Measurements from ENCODE around the gene EFHD1. TPM values are rescaled to one million over a fixed set of nuclear protein-coding genes. Genes with fewer than 3 reads are reported as not detected.

EFHD1 gene
- total RNA-seq, 1 experiment from 2014 or later, result 73.5 TPM

GRCh38 chr2:232666051-232666805 lies 32.8 kb downstream of the EFHD1 start:
- ChIA-PET POLR2A (interaction anchor here (0.5 kb wide), 1 partner anchor 29 kb away, joined by 6 read pairs; no protein-coding TSS in a partner anchor), CTCF (no interaction called here)
- in situ Hi-C loops (cut with HindIII; ENCODE audit: low pct_unique_long_range_greater_than_20kb, low sequenced_read_pairs), result no loop called here
- no peak overlapping the region; the same call in 1 of the 2 replicates for H3K27ac ChIP-seq (ENCODE audit: low read length)
- intact Hi-C loops (cut with micrococcal nuclease; ENCODE audit: unreplicated experiment), result no loop called here
- TF ChIP-seq, protein P1, sequence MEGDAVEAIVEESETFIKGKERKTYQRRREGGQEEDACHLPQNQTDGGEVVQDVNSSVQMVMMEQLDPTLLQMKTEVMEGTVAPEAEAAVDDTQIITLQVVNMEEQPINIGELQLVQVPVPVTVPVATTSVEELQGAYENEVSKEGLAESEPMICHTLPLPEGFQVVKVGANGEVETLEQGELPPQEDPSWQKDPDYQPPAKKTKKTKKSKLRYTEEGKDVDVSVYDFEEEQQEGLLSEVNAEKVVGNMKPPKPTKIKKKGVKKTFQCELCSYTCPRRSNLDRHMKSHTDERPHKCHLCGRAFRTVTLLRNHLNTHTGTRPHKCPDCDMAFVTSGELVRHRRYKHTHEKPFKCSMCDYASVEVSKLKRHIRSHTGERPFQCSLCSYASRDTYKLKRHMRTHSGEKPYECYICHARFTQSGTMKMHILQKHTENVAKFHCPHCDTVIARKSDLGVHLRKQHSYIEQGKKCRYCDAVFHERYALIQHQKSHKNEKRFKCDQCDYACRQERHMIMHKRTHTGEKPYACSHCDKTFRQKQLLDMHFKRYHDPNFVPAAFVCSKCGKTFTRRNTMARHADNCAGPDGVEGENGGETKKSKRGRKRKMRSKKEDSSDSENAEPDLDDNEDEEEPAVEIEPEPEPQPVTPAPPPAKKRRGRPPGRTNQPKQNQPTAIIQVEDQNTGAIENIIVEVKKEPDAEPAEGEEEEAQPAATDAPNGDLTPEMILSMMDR (IDR thresholded peaks at IDR 0.05), result no peak
- TF ChIP-seq, protein P2, sequence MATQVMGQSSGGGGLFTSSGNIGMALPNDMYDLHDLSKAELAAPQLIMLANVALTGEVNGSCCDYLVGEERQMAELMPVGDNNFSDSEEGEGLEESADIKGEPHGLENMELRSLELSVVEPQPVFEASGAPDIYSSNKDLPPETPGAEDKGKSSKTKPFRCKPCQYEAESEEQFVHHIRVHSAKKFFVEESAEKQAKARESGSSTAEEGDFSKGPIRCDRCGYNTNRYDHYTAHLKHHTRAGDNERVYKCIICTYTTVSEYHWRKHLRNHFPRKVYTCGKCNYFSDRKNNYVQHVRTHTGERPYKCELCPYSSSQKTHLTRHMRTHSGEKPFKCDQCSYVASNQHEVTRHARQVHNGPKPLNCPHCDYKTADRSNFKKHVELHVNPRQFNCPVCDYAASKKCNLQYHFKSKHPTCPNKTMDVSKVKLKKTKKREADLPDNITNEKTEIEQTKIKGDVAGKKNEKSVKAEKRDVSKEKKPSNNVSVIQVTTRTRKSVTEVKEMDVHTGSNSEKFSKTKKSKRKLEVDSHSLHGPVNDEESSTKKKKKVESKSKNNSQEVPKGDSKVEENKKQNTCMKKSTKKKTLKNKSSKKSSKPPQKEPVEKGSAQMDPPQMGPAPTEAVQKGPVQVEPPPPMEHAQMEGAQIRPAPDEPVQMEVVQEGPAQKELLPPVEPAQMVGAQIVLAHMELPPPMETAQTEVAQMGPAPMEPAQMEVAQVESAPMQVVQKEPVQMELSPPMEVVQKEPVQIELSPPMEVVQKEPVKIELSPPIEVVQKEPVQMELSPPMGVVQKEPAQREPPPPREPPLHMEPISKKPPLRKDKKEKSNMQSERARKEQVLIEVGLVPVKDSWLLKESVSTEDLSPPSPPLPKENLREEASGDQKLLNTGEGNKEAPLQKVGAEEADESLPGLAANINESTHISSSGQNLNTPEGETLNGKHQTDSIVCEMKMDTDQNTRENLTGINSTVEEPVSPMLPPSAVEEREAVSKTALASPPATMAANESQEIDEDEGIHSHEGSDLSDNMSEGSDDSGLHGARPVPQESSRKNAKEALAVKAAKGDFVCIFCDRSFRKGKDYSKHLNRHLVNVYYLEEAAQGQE (IDR thresholded peaks at IDR 0.05; ENCODE audit: insufficient read depth in 1 of 2, low read depth in 2 of 2, low read length in 1 of 2), result no peak
- TF ChIP-seq SIN3A (IDR thresholded peaks at IDR 0.05; ENCODE audit: borderline replicate concordance, insufficient read depth, low read depth, low read length) (no peak), POLR2AphosphoS5 (IDR thresholded peaks at IDR 0.05; ENCODE audit: low read depth, low read length) (no peak), TCF7L2 (IDR thresholded peaks at IDR 0.05; ENCODE audit: low read depth, low read length) (no peak)
- no peaks in the 10 kb centered on the region for H3K36me3 ChIP-seq (ENCODE audit: control insufficient read depth, insufficient read depth, low read length)
- no peaks in the 10 kb centered on the region for H3K27me3 ChIP-seq (ENCODE audit: control insufficient read depth, insufficient read depth, low read length)
- peaks cover 14% of the 10 kb centered on the region for H3K4me1 ChIP-seq (ENCODE audit: control insufficient read depth, insufficient read depth, low read length)
- no peaks in the 10 kb centered on the region for H3K9me3 ChIP-seq (ENCODE audit: control insufficient read depth, insufficient read depth, low read depth, low read length)
- no TSS peak for BruUV-seq (replicated peaks)
- DNase-seq (ENCODE audit: low read depth, low spot score) (no peak), ATAC-seq (no peak)
- H3K4me3 ChIP-seq (ENCODE audit: low read depth in 2 of 2, low read length in 2 of 2), result no peak overlapping the region

- Histone ChIP-seq H3K36me3 (ENCODE audit: control insufficient read depth, insufficient read depth, low read length) (no peaks in the 10 kb centered on the region), H3K27ac (ENCODE audit: low read length) (peak overlapping the region; percentile 48), H3K27me3 (ENCODE audit: control insufficient read depth, insufficient read depth, low read length) (no peaks in the 10 kb centered on the region), H3K9me3 (ENCODE audit: control insufficient read depth, insufficient read depth, low read depth, low read length) (no peaks in the 10 kb centered on the region), H3K4me1 (ENCODE audit: control insufficient read depth, insufficient read depth, low read length) (peaks cover 14% of the 10 kb centered on the region), H3K4me3 (ENCODE audit: low read depth in 2 of 2, low read length in 2 of 2) (no peak overlapping the region)
- CTCF ChIA-PET, result interaction anchor here (0.6 to 1.4 kb wide), 4 partner anchors 35 to 60 kb away, joined by 3 to 13 read pairs (median 4); no protein-coding TSS in a partner anchor
- 0 out of 2 replicates have a peak, but pooled peaks have one; percentile 7 for ATAC-seq
- DNase-seq (ENCODE audit: low read depth, low spot score), result no peak
- in situ Hi-C loops (cut with HindIII; ENCODE audit: low pct_unique_long_range_greater_than_20kb, low sequenced_read_pairs) (no loop called here), intact Hi-C loops (cut with micrococcal nuclease; ENCODE audit: unreplicated experiment) (loop anchor here (1.0 kb wide), 1 partner anchor 62 kb away; no protein-coding TSS in a partner anchor)
- POLR2A ChIA-PET, result no interaction called here
- BruUV-seq (replicated peaks), result no TSS peak
- TF ChIP-seq, protein P2 (IDR thresholded peaks at IDR 0.05; ENCODE audit: insufficient read depth in 1 of 2, low read depth in 2 of 2, low read length in 1 of 2), result no peak
- TF ChIP-seq POLR2AphosphoS5 (IDR thresholded peaks at IDR 0.05; ENCODE audit: low read depth, low read length), result no peak
- no peak for TF ChIP-seq SIN3A (IDR thresholded peaks at IDR 0.05; ENCODE audit: borderline replicate concordance, insufficient read depth, low read depth, low read length)
- TF ChIP-seq, protein P1 (IDR thresholded peaks at IDR 0.05), result no peak
- no peak for TF ChIP-seq TCF7L2 (IDR thresholded peaks at IDR 0.05; ENCODE audit: low read depth, low read length)
Measured at GRCh38 chr2:232667989-232668583, 34.7 kb downstream of the EFHD1 start.

All from Panc1 (cell line).